GM21825 (cell line): ENCODE data around the gene TRAPPC3.

ENCODE experiments used
- ATAC-seq: cut with Tn5 transposase; IDR thresholded peaks from one replicate; pipeline ENCODE4 v1.9.1; 2021; ENCODE audit warnings: mild to moderate bottlenecking, moderate library complexity; ENCODE audit not compliant: unreplicated experiment

The TRAPPC3 gene

DNA sequence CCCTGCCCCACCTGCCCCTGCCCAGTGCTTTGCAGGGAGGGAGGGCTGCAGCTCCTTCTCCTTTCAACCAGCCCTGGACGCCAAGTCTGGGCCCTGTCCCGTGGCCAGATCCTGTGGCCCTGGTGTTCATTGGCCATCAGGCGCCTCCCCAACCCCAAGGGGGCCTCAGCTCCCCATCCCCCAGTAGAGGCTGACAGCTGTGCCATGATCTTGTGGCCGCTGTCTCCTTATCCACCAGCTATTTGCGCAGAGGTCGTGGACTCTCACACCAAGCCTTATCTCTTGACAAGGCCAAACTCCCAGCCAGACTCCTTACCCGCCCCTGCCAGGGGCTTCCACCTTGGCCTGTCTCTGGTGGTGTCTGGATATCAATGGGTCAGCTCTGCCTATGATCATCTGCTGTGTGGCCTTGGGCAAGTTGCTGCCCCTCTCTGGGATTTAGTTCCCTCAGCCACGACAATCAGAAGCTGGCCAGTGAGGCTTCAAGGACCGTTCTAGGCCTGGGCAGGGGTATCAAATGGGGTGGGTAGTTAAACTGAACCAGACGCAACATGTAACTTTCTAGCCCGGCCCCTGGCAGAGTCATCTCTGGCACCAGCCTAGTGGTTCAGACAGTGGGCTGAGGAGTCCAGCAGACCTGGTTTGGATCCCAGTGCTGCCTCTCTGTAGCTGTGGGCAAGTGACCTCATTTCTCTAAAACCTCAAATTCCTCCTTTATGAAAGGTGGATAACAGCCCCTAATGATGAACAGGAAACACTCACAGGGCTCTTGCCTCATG lies 21.0 kb downstream of the TRAPPC3 start:
- no peak for ATAC-seq

- ATAC-seq: no peak
Measured at GRCh38 chr1:36126797-36127500, 22.3 kb downstream of the TRAPPC3 start.

DNA sequence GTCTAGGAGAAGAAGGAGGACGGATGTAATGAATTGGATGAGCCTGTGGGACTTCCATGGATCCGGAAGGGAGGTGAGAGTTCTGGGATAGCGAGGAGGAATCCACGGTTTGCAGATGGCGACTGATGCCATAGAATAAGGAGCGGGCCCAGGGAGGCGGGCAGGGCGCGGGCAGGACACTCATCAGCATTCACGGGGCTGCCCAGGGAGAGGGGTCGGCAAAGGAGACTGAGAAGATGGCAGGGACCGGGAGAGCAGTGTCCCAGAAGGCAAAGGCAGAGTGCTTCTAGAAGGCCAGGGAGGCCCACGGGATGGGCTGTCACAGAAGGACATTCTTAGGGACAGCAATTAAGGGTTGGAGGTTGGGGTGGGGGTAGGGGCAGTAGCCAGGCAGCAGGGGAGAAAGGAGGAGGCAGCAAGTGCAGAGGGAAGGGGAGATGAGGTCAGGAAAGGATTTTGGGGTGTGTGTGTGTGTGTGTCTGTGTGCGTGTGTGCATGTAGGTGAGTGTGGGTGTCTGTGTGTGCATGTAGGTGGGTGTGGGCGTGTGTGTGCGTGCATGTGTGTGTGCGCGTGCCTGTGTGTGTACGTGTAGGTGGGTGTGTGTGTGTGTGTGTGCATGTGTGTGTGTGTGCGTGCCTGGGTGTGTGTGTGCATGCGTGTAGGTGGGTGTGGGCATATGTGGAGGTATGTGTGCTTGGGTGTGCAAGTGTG lies 23.1 kb downstream of the TRAPPC3 start:
- ATAC-seq: no peak

DNA sequence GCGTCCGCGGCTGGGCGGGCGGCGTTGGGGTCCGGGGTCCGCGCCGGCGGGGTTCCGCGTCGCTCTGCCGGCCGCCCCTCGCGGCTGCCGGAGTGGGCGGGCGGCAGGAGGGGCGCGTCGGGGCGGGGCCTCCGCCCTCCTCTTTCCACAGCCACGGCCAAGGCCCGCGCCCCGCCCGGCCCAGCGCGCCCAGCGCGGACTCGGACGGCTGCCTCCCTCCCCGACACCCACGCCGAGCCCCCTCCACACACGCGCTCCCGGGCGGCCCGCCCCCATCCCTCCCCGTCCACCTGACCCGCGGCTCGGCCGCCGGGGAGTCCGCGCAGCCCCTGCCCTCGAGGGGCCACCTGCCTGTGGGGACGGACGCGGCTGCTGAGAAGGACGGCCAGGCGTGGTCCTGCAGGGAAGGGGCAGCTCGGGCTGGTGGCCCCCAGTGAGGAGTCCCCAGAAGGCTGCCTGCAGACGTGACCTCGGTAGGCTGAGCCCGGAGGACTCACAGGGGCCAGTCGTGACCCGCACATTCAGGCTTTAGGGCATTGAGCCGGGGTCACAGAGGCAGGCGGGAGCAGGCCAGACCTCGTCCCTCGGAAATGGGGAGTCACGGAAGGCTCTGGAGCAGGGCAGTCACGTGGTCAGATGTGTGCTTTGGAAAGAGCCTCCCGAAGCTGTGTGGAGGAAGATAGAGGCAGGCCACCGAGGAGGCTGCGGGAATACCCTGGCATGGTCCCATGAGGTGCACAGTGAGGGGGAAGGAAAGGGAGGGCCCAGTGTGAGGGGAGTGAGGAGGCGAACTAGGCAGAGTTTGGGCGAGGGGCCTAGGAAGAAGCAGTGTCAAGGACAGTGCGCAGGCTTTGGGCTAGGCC lies 23.9 kb downstream of the TRAPPC3 start, which contains the start of gene COL8A2:
Gene COL8A2 (minus strand): TSS at position 94 of the 863 bp plus-strand sequence. CDS start 24,980 bp downstream, outside the sequence.
- no peak for ATAC-seq

DNA sequence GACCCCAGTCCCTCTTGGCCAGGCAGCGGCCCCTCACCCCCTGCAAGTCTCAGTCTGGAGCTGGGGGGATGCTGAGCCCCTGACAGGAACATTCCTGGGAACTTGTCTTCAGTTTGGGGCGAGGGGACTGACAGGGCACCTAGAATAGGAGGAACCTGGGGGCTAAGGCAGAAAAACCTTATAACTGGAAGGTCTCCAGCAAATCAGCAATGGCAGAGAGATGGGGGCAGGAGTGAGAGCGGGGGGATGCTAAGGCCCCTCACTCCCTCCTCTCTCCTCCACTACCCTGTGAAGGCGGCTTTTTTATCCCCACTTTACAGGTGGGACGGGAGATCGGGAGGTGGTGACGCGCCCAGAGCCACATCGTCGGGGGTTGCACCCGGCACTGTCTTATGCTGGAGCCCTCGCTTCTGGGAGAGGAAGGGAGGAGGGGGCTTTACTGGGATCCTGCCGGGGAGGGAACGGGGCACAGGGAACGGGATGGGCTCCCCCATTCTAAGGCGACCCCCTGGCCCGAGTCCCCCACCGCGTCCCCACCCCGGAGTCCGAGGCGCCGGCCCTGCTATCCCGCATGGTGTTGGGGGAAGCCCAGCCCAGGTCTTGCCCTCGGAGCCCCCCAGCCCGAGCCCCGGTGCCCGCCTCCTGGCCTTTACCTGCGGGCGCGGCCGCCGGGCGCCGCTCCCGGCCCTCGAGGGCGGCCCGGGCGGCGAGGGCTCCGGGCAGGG lies 24.7 kb downstream of the TRAPPC3 start:
- no peak for ATAC-seq

DNA sequence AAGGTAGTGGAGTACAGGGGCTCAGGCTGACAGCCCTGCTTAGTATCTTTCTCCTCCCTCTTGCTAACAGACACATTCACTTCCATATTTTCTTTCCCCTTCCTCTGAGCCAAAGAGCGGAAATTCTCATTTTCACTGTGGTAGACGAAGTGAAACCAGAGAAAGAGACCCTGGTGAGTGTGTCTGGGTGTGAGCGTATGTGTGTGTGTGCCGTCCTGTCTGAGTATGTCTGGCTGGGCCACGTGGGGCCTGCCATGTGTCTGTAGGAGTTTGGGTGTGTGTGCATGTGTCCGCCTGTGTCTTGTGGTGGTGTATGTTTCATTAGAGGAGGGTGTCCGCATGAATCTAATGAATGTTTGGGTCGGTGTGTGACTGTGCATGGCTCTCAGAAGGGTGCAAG lies 25.9 kb downstream of the TRAPPC3 start:
- no peak for ATAC-seq

DNA sequence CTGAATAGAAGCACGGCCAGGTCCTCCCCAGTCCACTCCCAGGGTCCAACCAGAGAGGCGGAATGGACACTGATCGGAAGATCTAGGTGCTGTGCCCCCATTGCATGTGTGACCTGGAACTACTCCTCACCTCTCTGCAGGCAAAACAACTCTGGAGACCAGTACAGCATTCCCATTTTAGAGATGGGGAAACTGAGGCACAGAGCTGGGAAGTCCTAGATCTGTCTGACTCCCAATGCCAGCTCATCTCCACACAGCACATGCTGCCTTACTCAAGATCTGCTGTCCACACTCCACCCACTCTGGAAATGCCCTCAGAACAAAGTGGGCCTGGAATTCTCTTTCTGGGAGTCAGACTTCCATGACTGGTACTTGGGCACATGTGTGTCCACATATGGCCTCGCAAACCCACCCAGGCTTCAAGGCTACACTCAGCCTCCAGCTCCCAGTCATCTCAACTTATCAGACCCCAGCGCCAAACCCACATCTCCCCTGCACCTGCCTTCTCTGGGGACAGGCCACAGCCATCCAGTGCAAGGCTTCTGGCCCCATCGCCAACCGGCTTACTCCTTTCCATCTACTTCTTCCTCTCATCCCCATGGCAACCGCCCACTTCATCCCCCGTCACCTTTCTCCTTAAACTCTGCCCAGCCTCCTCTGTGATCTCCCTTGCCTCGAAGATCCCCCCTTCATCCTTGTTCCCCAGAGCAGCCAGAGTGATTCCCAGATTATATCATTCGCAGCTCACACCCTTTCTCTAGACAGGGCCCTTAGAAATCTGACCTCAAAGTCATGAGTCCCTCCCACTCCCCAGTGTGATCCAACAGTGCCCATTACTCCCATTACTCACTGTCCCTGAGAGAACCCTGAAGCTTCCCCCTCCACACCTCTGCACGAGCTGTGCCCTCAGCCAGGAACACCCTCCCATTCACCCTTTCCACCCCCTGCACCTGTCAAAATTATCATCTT lies 26.9 kb downstream of the TRAPPC3 start:
- ATAC-seq: no peak

GRCh38 chr1:36119456-36119855 lies 29.8 kb downstream of the TRAPPC3 start:
- no peak for ATAC-seq

DNA sequence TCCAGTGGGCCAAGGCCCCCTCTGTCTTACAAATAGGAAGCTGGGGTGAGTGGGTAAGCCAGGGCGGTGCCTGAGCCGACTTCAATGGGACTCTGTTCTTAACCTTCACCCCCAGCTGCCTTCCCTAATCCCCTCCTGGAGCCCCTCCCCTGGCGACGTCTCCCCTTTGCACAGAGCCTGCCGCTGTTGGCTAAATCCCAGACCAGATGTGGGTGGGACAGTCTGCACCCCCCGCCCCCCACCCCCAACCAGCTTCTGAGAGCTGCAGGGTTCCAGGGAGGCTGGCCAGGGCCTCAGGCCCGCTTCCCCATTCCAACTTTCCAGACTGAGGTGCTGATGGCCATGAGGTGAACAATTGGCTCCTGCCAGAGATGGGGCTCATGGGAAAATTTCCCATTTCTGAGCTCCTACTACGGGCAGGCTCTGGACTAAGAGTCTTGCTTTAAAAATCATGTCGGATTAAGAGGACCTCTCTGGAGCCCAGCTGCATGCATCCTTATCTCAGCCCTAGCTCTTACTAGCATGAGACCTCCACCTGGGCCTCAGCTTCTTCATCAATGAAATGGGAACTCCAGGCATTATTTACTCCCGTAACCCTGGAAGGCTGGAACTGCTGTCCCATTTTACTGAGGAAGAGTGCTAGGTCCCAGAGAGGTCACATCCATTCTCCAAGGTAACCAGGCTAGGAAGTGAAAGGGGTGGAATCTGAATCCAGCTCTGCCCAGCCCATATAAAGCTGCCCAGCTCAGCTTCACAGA lies 30.7 kb downstream of the TRAPPC3 start:
- no peak for ATAC-seq

- no peak for ATAC-seq
Measured at GRCh38 chr1:36116901-36117300, 32.4 kb downstream of the TRAPPC3 start.

GRCh38 chr1:36115931-36116330 lies 33.4 kb downstream of the TRAPPC3 start:
- no peak for ATAC-seq

DNA sequence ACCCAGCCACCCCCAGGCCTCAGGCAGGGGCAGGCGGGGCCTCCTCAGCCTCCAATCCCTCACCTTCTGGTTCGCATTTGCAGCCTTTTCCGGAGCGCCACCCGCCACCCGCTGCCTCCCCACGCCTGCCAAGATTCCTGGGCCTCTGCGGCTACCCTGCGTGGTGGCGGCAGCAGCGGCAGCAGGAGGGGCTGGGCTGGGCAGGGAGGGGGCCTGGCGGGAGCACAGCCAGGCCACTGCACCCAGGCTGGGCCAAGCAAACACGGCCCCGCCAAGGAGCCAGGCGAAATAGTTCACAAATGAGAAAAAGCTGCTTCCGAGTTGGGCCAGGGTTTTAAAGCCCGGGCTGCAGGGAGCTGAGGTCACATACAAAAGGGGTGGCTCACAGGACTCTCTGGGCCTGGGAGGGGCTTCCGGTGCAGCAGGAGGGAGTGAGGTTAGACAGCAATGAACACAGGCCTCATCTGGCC lies 34.1 kb downstream of the TRAPPC3 start:
- no peak for ATAC-seq

DNA sequence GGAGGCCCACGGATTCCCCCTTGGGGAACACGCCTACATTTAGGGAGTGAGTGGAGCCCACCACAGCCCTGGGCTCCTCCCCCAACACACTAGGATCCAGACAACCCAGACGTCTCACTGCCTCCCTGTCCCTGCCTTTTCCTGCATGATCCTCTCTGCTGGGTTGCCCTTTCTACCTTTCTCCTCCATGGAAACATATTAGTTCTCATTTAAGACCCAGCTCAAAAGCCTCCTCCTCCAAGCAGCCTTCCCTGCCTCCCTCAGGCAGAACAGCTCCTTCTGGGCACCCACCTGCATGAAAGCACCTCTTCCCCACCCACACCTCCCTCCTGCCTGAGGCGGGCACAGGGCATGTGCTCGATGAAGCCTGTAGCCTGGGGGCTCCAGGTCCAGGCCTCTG lies 34.9 kb downstream of the TRAPPC3 start:
- ATAC-seq: no peak

GRCh38 chr1:36112823-36113222 lies 36.5 kb downstream of the TRAPPC3 start:
- ATAC-seq: no peak

DNA sequence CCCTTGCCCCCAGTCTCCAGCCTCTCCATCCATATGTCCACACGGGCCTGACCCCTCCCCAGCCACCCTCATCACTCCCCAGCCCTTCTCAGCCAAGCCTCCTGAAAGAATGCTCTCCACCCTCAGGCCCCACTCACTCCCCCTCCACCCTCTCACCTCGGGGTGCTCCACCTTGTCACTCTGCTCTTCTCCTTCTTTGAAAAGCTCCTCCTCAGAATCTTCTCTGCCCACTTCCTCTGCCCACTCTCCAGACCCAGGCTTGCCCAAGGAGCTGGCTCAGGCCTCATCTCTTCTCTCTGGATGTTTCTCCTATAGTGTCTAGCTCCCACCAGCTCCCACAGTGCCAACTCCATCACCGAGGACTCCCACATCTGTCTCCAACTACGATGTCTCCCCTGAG lies 38.1 kb downstream of the TRAPPC3 start:
- no peak for ATAC-seq

DNA sequence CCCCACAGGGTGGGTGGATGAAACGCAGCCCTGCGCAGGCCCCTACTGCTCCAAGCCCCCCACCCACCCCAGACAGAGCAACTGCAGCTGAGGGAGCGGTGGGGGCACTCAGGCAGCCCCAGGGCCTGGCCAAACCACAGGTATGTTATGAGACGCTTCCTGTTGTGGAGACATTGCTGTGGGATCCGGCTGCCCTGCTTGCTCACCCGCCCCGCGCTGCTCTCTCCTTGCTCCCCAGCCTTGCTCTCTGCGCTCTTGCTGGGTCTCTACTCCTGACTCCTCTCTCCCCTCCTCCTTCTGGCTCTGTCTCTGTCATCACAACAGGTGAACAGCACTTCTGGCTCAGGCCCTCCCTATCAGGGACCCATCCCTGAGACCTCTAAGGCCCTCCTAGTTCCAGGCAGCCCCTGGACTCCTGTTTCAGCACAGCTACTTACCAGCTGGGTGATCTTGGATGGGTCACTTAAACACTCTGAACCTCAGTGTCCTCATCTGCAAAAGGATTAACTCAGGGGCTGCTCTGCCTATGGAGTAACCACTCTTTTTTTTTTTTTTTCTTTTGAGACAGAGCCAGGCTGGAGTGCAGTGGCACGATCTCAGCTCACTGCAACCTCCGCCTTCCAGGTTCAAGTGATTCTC lies 40.1 kb downstream of the TRAPPC3 start:
- ATAC-seq: no peak

GRCh38 chr1:36108314-36108713 lies 41.0 kb downstream of the TRAPPC3 start:
- no peak for ATAC-seq

DNA sequence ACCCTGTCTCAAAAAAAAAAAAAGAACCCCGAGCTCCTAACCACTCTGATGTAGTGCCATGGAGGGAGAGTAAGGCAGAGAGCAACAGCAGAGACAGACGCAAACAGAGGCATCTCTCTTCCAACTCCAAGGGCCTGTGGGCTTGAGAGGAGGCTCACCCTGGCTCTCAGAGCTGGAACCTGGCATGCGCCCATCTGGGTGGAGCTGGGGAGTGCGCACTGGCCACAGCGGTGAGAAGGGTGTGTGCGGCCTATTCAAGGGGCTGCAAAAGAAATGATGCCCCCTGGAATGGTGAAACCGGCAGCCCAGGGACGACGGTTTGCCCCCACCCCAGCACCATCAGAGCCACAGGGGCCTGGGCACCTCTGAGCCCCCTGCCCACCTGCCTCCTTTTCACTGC lies 41.9 kb downstream of the TRAPPC3 start:
- no peak for ATAC-seq
